ENCODE data around the gene GNAI2.
A peak's percentile ranks its signal among the peaks of the same experiment; 100 is the strongest.

Gene GNAI2

GRCh38 chr3:50298836-50299637 is 63.0 kb downstream of the GNAI2 start, which contains the start of the genes HYAL3 and NAA80:
Gene HYAL3 (minus strand): TSS chr3:50299405. CDS start chr3:50295602, 3,803 bp downstream.
Gene NAA80 (minus strand): TSS chr3:50299405. CDS start chr3:50297463, 1,942 bp downstream.
- Histone ChIP-seq H3K9me3 (no peaks in the 10 kb centered on the region), H3K27ac (peak within 1 kb of the TSS; percentile 90 to 93), H3K36me3 (peaks cover 0 to 9% (median 0%) of the 10 kb centered on the region in 3 donors), H3K4me3 (peak within 1 kb of the TSS; percentile 61 to 86), H3K4me1 (peaks cover 8 to 41% (median 32%) of the 10 kb centered on the region in 4 donors), H3K27me3 (no peaks in the 10 kb centered on the region)
- peak; percentile 99 to 100 for DNase-seq
- intact Hi-C loops (cut with DNase I; ENCODE audit: low total_unique reads), result no loop called here
- TF ChIP-seq CTCF (IDR thresholded peaks at IDR 0.05), result peak; percentile 43 to 67

GRCh38 chr3:50299638-50299928 is 63.6 kb downstream of the GNAI2 start:
- peaks cover 8 to 41% (median 32%) of the 10 kb centered on the region in 4 donors for H3K4me1 ChIP-seq
- H3K36me3 ChIP-seq, result peaks cover 0 to 9% (median 0%) of the 10 kb centered on the region in 3 donors
- intact Hi-C loops (cut with DNase I; ENCODE audit: low total_unique reads), result no loop called here
- no peaks in the 10 kb centered on the region for H3K27me3 ChIP-seq
- TF ChIP-seq CTCF (IDR thresholded peaks at IDR 0.05), result no peak
- H3K4me3 ChIP-seq, result peak overlapping the region; percentile 61 to 86
- no peak for DNase-seq
- H3K9me3 ChIP-seq, result no peaks in the 10 kb centered on the region
- peak overlapping the region; percentile 90 to 93 for H3K27ac ChIP-seq

GRCh38 chr3:50299929-50300680 is 64.1 kb downstream of the GNAI2 start:
- DNase-seq, result peak in 1 of 2 donors; percentile 77
- H3K9me3 ChIP-seq, result no peaks in the 10 kb centered on the region
- TF ChIP-seq CTCF (IDR thresholded peaks at IDR 0.05), result no peak
- H3K4me3 ChIP-seq, result peak overlapping the region; percentile 61 to 86
- peaks cover 0 to 9% (median 0%) of the 10 kb centered on the region in 3 donors for H3K36me3 ChIP-seq
- peaks cover 8 to 41% (median 32%) of the 10 kb centered on the region in 4 donors for H3K4me1 ChIP-seq
- peak overlapping the region; percentile 90 to 93 for H3K27ac ChIP-seq
- no peaks in the 10 kb centered on the region for H3K27me3 ChIP-seq
- intact Hi-C loops (cut with DNase I; ENCODE audit: low total_unique reads), result loop anchor here (2.0 kb wide), 1 partner anchor 21 kb away; no protein-coding TSS in a partner anchor

DNA sequence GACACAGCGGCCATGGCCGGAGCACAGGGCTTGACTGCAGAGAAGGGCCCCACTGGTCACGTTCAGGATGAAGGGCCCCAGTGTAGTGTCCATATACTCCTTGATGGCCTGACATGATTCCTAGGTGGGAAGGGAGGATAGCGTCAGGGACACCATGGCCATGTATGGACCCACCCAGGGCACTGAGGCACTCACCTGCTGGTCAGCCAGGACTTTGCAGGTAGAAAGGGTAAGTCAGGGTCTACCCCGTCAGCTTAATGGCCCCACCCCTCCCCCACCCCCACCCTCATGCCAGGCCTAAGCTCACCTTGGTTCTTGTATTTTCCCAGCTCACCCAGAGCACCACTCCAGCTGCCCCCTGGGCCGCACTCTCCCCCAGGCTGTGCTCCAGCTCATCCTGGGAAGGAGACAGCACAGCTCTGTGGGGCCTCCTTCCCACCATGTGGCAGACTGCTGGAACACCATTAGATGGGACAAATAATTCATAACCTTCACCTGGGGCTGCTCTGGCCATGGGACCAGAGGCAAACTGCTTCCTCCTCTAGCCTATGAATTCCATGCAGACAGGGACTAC is 64.8 kb downstream of the GNAI2 start:
- TF ChIP-seq CTCF (IDR thresholded peaks at IDR 0.05), result no peak
- Histone ChIP-seq H3K4me1 (peaks cover 8 to 41% (median 32%) of the 10 kb centered on the region in 4 donors), H3K27ac (peak overlapping the region; percentile 90 to 93), H3K36me3 (peaks cover 0 to 9% (median 0%) of the 10 kb centered on the region in 3 donors), H3K9me3 (no peaks in the 10 kb centered on the region), H3K4me3 (peak overlapping the region in 1 of 2 donors; percentile 86), H3K27me3 (no peaks in the 10 kb centered on the region)
- DNase-seq, result no peak
- intact Hi-C loops (cut with DNase I; ENCODE audit: low total_unique reads), result loop anchor here (2.0 kb wide), 1 partner anchor 20 kb away; no protein-coding TSS in a partner anchor
